GM18508 (cell line): ENCODE measurements around the gene ROBO1.

ENCODE experiments used
- ATAC-seq: cut with Tn5 transposase; IDR thresholded peaks from one replicate; pipeline ENCODE4 v1.9.1; 2021; ENCODE audit warnings: moderate number of reproducible peaks; ENCODE audit not compliant: insufficient read depth, unreplicated experiment

The ROBO1 gene

DNA sequence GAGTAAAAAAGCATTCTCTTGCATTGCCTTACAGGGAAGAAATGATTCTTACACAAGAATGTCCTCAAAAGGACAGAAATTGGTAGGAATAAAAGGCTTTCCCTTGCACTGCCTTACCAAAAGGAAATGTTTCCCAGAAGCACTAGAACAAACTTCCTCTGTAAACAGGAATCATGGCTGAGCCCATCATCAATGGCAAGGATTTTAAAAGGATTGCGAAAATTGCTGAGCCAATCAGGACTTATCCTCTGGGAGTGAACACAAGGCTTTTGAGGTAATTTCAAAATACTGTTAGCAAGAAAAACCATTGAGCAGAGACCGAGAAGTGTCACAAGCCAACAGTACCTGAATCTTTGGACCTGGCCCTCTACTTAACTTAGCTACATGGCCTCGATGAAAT, 897.3 kb downstream of the ROBO1 start:
- ATAC-seq = no peak

DNA sequence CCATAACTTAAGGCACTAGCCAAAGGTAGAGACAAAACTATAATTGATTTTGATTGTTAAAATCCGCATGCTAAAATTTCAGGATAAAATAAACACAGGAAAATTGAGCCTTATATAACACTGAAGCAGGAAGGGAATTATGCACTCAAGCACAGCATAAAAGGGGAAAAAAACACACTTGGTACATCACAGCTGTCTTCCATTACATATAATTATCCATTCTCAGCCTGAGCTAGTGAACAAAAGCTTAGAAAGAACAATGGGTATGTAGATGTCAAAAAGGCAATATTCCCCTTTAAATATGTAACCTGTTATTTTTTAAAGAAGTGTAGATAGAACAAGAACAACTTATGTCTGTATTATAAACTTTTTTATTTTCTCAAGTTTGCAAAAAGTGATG, 899.2 kb downstream of the ROBO1 start:
- ATAC-seq = no peak

DNA sequence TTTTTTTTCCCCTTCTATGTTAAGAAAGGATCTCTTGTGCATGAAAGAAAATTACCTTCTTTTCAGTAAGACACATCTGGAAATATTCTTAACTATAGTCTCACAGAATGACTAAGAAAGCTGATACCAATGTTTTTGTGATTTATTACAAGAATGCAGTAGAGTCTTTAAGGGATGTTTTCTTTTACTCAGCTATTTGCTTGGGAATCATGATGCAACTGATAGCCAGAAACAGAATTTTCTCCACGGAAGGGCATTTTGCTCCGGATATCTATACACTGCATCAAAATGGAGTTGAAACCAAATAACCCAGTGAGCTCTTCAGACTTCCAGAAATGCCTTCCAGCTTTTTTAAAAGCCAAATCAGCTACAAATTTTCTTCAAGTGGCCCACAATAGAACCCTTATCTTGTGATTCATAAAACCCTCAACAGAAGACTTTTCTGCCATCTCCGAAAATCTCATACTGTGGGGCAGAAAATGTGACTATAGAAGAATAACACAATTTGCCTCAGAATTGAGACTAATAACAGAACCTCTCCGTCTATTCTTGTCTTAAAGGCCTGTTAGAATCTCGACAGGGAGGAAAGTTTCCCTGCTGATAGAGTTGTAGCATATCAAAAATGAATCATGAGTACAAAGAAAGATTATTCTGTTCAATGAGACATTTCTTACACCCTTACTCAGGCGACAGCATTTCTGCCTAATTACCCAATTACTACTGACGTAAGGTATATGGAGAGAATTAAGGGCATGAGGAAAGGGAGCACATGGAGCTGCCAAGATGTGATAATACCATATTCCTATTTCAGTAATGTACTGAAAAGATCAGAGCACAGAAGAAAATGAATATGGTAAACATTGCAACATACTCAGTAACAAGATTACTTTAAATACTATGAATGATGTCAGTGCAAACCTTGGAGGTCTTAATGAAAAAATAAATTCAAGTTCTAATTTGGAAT, 900.1 kb downstream of the ROBO1 start:
- ATAC-seq = no peak

DNA sequence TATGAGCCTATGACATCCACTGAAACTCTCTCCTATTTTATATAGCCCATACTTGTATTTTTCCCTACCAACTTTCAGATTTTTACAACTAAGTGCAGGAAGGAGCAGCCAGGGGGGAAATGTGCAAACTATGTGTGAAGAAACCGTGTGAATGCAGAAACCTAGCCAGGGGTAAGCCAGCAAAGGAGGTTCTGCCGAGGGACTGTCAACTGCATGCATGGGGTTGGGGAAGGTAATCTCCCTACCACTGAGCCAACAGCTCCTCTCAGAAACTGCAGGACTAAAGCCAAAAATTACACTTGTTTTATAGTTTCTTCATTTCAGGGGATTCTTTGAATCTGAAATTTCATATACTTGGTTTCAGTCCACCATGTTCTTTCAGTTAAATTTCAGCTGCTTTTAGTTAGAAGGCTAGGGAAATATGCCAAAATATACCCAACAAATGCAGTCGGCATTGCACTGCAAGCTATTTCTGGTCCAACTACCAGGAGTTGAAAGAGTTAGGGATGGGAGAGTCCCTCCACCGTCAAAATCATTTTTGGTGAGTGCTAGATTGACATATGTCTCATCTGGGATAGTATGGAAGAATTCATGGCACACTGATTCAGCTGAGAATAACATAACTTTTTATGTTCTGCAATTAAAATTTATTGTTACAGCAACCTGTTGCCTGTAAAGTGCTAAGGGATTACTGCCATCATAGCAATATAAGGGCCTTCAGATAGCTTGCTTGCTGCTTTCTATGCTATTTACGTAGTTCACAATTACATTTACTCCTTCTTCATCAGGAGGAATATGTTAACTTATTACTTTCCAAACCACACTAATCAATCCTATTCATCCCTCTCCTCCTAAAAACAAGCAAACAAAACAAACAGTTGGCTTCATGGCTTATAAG, 904.2 kb downstream of the ROBO1 start:
- ATAC-seq = no peak

DNA sequence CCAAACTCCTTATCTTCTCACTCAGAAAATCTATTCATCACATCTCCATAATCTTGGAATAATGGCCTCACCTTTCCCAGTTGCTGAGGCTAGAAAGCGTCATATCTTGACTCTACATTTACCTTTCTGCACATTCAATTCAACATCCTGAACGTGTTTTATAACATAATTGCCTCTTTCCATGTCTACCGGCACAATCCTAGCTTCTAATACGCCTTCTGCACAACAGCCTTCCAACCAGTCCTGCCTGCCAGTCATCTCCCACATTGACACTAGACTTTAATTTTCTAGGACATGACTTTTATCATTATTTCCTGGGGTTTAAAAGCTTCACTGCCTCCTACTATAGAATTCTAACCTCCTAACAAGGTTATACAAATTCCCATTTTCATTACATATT, 906.6 kb downstream of the ROBO1 start:
- no peak for ATAC-seq

DNA sequence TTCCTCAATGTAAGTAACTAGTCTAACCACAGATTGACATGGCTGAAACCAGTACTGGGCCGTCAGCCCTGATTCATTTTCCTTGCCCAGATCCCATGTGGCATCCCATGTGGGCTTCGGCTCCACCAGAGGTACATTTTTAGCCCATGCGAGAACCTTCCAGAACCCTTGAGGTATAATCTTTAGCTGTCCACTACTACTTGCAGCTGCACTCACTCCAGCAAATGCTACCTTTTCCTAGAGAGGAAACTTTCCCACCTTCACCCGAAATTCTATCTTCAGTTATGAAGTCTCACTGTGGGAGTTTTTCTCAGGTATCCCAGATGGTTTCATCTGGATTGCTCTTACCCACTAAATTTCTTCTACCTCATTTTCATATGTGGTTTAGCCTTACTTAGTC, 907.2 kb downstream of the ROBO1 start:
- ATAC-seq = no peak

DNA sequence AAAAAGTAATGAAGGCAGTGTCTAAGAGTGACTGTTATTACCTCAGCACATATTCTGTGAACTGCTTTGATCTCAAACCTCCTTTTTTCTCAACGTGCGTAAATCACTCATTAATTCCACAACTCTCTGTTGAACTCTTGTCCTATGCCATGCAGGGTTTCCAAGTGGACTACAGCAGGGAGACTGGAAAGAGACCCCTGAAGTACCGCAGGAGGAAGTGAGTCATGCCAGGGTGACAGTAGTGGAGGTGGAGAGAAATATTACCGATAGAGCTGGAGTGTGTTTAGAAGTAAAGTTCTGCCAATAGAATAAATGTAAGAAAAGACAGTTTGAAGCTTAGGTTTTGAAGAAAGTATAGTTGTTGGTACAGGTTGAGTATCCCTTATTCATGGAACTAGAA, 908.9 kb downstream of the ROBO1 start:
- ATAC-seq = no peak

DNA sequence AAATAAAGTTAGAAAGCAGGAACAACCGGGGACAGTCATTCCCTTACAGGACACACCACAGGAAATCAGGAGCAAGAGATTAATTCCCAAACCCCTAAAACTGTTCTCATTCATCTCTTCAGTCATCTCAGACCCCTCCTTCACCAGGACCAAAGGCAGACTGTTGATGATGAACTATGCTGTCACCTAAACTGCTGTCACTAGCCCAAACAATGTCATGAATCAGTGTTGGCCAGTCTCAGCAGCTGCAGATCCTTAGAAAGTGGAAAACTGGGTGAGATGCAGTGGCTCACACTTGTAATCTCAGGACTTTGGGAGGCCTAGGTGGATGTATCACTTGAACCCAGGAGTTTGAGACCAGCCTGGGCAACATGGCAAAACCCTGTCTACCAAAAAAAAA, 909.6 kb downstream of the ROBO1 start:
- ATAC-seq = no peak

DNA sequence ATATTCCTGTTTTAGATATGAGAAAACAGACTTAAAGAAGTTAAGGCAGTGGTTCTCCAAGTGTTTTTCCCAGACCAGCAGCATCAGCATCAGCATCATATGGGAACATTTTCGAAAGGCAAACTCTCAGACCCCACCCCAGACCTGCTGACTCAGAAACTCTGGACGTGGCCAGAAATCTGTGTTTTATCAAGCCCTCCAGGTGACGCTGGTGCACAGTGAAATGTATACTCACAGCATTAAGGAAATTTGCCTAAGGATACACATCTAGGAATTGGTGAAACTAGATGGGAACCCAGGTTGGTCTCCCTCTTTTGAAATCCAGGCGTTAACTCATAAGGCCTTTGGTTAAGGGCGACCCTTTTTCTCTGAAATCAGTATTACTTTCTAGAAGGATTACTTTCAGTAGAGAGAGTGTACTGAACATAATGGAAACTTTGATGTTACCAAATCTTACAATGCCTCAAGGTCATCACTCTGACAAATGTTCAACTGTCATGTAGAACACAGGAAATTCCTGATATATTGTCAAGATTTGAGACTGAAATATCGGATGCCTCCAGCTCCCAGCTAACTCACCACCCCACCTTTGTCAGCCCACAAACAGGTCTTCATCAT, 910.2 kb downstream of the ROBO1 start:
- ATAC-seq = no peak

DNA sequence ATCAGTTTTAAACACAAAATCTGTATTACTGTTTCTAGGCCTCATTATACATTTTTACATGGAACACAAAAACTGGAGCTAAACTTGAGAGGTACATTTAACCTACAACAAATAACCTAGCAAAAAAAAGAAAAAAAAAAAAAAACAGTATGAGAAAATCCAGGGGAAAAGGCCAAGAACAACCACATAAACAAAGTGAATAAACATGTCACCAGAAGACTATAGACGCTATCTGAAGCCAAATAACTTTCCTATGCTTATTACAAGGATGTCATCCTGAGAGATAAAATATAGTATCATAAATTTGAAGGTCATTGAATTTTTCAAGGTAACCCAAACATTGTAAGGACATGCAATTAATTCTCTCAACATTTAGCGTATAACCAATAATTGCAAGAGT, 911.6 kb downstream of the ROBO1 start:
- ATAC-seq = no peak

DNA sequence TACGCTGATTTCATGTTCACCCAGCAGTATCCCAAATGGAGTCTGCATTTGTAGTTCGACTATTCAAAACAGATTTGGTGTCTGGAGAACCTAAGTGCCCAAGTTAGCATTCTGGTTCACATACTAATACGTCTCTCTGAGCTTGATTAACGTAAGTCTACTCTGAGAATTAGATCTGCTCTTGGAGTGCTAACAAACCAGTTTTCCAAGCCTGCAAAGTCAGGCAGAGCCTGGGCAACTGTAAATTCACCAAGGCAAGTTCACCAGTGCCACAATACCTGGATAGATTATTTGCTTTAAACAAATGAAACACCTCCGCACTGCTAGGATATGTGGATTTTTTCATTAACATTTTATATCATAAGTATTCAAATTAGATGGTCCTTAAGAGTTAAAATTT, 912.6 kb downstream of the ROBO1 start:
- no peak for ATAC-seq

DNA sequence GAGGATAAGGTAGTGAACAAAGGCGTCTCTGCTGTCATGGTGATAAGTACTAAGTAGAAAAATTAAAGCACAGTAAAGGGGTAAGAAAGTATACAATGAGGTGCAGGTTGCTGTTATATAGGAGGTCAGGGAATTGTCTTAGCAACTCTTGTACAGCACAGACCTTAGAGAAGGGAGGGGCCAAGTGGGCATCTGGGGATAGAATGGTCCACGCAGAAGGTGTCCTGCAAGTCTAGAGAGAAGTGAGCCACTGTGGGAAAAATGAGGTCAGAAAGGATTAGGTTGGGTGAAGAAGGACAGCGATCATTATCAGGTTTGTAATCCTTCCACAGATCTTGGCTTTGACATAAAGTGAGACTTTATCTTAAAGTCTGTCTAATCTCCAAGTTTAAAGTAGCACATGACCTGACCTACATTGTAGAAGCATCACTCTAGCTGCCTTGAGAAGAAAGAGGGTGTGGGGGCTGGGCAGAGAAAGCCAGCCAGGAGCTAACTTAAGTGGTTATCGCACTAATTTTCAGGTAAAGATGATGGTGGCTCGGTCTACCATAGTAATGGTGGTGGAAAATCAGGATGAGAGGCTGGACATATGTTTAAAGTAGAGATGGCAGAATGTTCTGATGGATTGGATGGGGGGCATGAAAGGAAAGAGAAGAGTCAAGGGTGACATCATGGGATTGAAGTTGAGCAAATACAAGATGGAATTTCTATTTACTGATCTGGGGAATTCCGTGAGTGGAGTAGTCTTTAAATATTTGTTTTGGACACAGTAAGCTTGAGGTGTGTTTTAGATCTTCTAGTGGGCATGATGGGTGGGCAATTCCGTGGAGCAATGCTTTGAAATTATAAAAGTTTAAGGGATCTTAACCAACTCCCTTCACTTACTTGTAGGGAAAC, 919.2 kb downstream of the ROBO1 start:
- ATAC-seq = no peak

DNA sequence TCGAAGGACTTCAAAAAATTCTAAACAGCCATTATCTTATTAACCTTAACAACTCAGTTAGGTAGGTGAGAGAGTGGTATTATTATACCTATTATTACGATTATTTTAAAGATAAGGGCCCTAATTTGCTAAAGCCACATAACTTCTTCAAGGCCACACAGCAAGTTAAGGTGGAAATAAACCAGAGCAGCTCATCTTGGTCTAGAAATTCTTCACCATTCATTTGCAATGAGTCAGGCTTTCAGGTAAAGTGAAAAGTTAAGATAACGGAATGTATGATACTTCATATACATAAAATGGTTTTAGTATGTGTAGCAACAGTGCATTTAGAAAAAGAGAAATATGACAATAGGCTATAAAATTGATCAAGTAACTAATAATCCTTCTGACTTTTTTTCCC, 920.2 kb downstream of the ROBO1 start:
- ATAC-seq = no peak

DNA sequence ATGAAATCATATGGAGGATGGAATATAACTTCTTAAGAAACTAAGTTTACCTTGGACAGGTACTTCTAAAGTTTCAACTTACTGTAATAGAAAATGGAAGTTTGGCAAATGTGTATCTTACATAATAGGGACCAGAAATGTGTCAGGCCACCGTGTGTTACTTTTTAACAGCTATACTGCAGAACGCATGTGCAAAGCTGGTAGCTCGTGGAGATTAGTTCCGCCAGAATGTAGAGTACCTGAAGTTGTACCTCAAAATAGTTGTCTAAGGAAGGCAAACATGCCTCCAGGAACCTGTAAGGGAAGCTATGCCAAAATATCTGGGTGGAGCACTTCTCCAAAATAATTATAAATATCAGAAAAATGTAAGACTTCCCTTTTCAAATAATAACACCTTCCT, 920.6 kb downstream of the ROBO1 start:
- ATAC-seq = no peak

DNA sequence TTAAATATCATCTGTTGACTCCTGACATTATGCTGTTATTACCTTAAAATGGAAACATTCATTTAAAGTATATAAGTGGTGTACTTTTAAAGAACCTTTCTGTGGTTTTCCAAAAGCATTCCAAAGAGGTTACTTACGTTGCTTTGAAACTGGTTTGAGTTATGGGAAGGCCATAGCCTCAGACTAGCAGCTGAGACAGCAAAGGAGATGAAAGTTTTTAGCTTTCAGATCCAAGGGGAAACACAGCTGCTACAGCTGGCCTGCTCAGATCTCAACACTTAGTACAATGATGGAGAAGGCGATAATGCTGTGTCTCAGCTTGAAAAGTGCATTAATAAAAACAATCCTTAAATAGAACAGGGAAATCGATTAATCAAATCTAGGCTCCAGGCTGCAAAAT, 921.1 kb downstream of the ROBO1 start:
- ATAC-seq = no peak

DNA sequence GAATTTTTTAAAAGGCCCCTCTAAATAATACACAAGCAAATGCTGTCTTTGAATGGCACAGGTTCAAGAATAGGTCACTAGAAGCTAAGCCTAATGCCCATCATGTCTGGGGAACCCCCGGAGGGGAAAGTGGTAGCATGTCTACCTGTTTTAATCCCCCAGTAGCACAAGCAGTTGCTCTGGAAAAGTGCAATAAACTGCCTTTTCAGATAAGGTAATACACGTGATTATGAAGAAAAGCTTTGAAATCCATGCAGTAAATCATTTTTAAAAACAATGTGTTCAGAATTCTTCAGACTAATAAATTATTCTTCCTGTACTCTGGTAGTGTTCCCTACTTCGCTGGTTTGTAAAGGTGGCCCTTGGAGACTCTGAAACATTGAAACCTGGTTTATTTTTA, 922.2 kb downstream of the ROBO1 start:
- no peak for ATAC-seq

DNA sequence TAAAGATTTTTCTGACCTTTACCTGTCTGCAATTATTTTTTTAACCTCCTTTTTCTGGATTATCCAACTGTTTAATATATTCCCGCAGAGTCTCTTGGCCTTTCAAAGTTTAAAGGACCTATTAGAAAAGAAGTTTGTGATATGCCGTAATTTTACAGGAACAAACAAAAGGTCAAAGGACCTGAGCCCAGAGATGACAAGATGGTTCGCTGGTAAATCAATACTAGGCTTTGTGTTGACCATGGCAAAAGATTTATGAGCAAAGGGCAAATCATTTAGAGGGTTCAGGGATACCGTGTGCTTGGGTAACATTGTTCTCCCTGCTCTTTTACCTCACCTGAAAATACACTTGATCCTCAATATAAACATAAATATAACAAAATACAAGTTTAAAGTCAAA, 923.5 kb downstream of the ROBO1 start:
- no peak for ATAC-seq

DNA sequence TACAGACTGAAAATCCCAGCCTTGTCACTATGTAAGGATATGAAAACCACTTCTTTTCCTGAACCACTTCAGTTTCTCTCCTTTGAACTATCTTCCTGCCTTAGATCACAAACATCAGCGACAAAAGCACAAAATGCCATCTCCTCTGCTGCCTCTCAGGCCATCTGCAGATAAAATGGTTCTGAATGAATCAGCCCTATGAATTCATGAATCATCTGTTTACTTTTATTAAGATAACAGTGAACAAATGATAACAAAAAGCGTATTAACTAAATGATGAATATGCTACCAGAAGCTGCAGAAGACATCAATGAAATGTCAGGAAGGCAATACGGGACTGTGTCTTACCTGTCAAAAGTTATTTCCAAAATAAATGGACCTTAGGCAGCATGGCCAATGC, 928.1 kb downstream of the ROBO1 start:
- no peak for ATAC-seq

DNA sequence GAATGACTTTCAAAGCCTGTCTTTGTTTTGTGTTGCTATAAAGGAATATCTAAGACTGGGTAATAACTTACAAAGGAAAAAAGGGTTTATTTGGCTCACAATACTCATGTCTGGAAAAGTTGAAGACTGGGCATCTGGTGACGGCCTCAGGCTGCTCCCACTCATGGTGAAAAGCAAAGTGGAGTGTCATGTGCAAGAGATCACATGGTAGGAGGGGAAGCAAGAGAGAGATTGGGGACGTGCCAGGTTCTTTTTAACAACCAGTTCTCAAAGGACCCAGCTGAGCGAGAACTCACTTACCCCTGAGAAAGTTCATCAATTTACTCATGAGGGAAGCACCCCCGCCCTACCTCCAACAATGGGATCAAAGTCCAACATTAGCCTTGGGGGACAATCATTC, 929.4 kb downstream of the ROBO1 start:
- ATAC-seq = no peak

DNA sequence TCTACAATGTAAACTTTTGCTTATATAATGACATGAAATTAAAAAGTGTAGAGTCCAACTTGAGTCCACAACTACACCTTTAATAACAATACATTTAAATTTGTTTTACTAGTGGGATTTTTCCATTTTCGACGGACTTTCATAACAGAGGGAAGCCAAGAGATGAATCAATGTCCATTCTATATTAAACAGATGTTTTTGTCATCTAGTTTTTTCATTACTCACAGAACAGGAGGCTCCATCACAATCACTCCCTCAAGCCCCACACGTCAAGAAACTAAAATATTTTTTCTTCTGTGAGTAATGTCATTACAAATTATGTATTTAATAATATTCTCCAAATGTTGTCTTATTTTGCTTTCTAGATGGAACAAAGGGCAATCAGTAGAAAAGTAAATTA, 932.9 kb downstream of the ROBO1 start:
- no peak for ATAC-seq
